Choroid plexus epithelial cell (primary cell): Measurements from ENCODE around the gene CLDN17.

Experiments used
- DNase-seq: peaks from one replicate; pipeline ENCODE4 v3.0.0-alpha.2; 2010; ENCODE audit warnings: low read depth
- H3K4me3 ChIP-seq: 2 replicates; pipeline ENCODE4 v1.5.1; 2011; ENCODE audit warnings: low read depth, mild to moderate bottlenecking, control low read depth, low read length, moderate library complexity
- CTCF ChIP-seq: conservative IDR thresholded peaks from 2 replicates; pipeline ENCODE4 v1.5.1; 2011; ENCODE audit warnings: low read depth, mild to moderate bottlenecking, control low read depth, inconsistent platforms, low read length, moderate library complexity

CLDN17 gene

GRCh38 chr21:30126576-30126975 lies 40.0 kb downstream of the CLDN17 start:
- no peak for TF ChIP-seq CTCF
- DNase-seq, result no peak
- no peak overlapping the region for H3K4me3 ChIP-seq

GRCh38 chr21:30117631-30118030 lies 49.0 kb downstream of the CLDN17 start:
- no peak overlapping the region for H3K4me3 ChIP-seq
- peak; percentile 1 for DNase-seq
- no peak for TF ChIP-seq CTCF

- no peak for TF ChIP-seq CTCF
- no peak for DNase-seq
- H3K4me3 ChIP-seq, result no peak overlapping the region
Measured at GRCh38 chr21:30116479-30116878, 50.1 kb downstream of the CLDN17 start.
